MCF 10A (cell line): ENCODE results near the gene B4GALT2. TPM values are rescaled to one million over a fixed set of nuclear protein-coding genes. Genes with fewer than 3 reads are reported as not detected.

Source experiments
- BruUV-seq: library from RNA; stranded (reverse); fragments of 400-500 nt; replicated peaks from 2 replicates; lab custom pipeline; 2021; lab: Mats Ljungman, UMichigan
- CTCF ChIA-PET: fragments of 300-600 bp; sonication (Branson Sonifier 250); formaldehyde crosslinking; extraction: SDS; loops from one replicate; lab custom pipeline; 2021; ENCODE audit warnings: antibody characterized with exemption, inconsistent platforms; lab: Yijun Ruan, JAX
- POLR2A ChIA-PET: fragments of 300-600, 350-650 bp; sonication (Branson Sonifier 250); formaldehyde crosslinking; extraction: SDS; loops from one replicate; lab custom pipeline; 2020; ENCODE audit warnings: antibody characterized with exemption, inconsistent platforms; lab: Yijun Ruan, JAX
- DNase-seq: peaks from one replicate; pipeline ENCODE4 v3.0.0-alpha.2; 2018; ENCODE audit not compliant: unreplicated experiment
- H3K27ac Mint-ChIP-seq: one replicate; pipeline ENCODE4 v1.8.0; 2022; ENCODE audit warnings: mild to moderate bottlenecking, low read depth, mixed read lengths; ENCODE audit not compliant: unreplicated experiment
- H3K27me3 Mint-ChIP-seq: one replicate; pipeline ENCODE4 v1.8.0; 2022; ENCODE audit warnings: mixed read lengths; ENCODE audit not compliant: insufficient read depth, unreplicated experiment
- H3K36me3 Mint-ChIP-seq: one replicate; pipeline ENCODE4 v1.8.0; 2022; ENCODE audit warnings: mild to moderate bottlenecking, moderate library complexity, mixed read lengths; ENCODE audit not compliant: insufficient read depth, unreplicated experiment
- H3K4me1 Mint-ChIP-seq: one replicate; pipeline ENCODE4 v1.8.0; 2022; ENCODE audit warnings: mixed read lengths; ENCODE audit not compliant: insufficient read depth, unreplicated experiment
- H3K4me3 Mint-ChIP-seq: one replicate; pipeline ENCODE4 v1.8.0; 2022; ENCODE audit warnings: mild to moderate bottlenecking, moderate library complexity, mixed read lengths; ENCODE audit not compliant: unreplicated experiment
- H3K9me3 Mint-ChIP-seq: one replicate; pipeline ENCODE4 v1.8.0; 2022; ENCODE audit warnings: mixed read lengths; ENCODE audit not compliant: unreplicated experiment
- intact Hi-C: fragments of 100-400 bp; cut with micrococcal nuclease; formaldehyde crosslinking; loops from 2 replicates; pipeline ENCODE4 v1.14.1; 2022
- total RNA-seq: library from RNA; stranded (reverse); gene quantifications from 2 replicates; pipeline ENCODE4 v1.2.3, GENCODE V29; 2022
- TF ChIP-seq, protein P1 (sequence below): fragments of 200-600 bp; IDR thresholded peaks from one replicate; pipeline ENCODE4 v1.8.0; 2022; ENCODE audit warnings: antibody characterized with exemption, mild to moderate bottlenecking; ENCODE audit not compliant: unreplicated experiment

Gene B4GALT2
- total RNA-seq, 1 experiment from 2014 or later, result 68.4 TPM

DNA sequence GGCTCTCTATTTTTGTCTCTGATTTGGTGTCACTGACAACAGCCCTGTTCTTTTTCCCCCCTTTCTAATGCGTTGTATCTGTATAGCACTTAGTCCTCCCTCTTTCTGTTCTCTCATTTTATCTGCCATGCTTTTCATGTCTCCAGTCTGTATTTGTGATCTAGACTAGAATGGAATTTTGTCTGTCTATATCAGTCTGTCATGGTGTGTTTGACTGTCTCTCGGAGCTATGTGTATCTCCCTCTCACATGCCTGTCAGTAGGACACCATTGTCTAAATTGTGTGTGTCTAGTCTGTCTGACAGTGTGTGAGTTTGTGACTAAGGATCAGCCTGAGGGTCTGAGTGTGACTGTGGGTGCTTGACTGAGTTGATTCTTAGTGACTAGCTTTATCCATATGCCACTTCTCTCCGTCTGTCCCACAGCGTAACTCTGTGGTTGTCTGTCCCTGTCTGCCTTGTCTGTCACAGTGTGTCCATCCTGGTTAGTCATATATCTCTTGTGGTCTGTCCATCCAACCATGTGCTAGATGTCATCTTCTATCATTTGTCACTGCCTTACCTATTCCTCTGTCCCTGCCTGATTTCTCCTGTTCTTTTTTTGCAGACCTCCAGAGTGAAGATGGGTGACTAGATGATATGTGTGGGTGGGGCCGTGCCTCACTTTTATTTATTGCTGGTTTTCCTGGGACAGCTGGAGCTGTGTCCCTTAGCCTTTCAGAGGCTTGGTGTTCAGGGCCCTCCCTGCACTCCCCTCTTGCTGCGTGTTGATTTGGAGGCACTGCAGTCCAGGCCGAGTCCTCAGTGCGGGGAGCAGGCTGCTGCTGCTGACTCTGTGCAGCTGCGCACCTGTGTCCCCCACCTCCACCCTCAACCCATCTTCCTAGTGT is 1.4 kb upstream of the B4GALT2 start:
- no TSS peak for BruUV-seq
- TF ChIP-seq, protein P1, sequence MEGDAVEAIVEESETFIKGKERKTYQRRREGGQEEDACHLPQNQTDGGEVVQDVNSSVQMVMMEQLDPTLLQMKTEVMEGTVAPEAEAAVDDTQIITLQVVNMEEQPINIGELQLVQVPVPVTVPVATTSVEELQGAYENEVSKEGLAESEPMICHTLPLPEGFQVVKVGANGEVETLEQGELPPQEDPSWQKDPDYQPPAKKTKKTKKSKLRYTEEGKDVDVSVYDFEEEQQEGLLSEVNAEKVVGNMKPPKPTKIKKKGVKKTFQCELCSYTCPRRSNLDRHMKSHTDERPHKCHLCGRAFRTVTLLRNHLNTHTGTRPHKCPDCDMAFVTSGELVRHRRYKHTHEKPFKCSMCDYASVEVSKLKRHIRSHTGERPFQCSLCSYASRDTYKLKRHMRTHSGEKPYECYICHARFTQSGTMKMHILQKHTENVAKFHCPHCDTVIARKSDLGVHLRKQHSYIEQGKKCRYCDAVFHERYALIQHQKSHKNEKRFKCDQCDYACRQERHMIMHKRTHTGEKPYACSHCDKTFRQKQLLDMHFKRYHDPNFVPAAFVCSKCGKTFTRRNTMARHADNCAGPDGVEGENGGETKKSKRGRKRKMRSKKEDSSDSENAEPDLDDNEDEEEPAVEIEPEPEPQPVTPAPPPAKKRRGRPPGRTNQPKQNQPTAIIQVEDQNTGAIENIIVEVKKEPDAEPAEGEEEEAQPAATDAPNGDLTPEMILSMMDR, result no peak
- ChIA-PET POLR2A (interaction anchor here (0.6 to 1.0 kb wide), 4 partner anchors 13 to 270 kb away, joined by 3 to 4 read pairs (median 3); partner anchors contain the start of gene ST3GAL3), CTCF (interaction anchor here (0.6 to 0.9 kb wide), 5 partner anchors 11 to 448 kb away, joined by 3 to 5 read pairs (median 3); no protein-coding TSS in a partner anchor)
- no peaks in the 10 kb centered on the region for H3K27me3 Mint-ChIP-seq
- H3K27ac Mint-ChIP-seq, result no peak overlapping the region
- intact Hi-C loops, result loop anchor here (5.0 kb wide), 1 partner anchor 450 kb away; no protein-coding TSS in a partner anchor
- DNase-seq, result no peak
- no peaks in the 10 kb centered on the region for H3K9me3 Mint-ChIP-seq
- peaks cover 29% of the 10 kb centered on the region for H3K36me3 Mint-ChIP-seq
- peak overlapping the region; percentile 94 for H3K4me3 Mint-ChIP-seq
- H3K4me1 Mint-ChIP-seq, result peaks cover 55% of the 10 kb centered on the region

DNA sequence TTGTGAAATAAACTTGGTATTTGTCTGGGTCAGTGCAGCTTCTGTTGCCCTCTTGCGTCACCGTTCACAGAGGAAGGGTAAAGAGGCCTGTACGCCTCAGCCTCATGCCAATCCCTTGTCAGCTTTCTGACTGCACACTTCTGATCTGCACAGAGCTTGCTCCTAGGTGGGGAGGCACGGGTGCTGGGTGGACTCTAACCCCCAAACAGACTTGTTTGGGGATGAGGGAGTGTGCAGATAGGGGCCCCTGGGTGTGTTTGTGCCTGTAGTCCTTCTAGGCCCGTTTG is 803 bp upstream of the B4GALT2 start:
- Mint-ChIP-seq H3K27me3 (no peaks in the 10 kb centered on the region), H3K27ac (no peak overlapping the region), H3K9me3 (no peaks in the 10 kb centered on the region), H3K36me3 (peaks cover 31% of the 10 kb centered on the region), H3K4me3 (peak overlapping the region; percentile 94), H3K4me1 (peaks cover 60% of the 10 kb centered on the region)
- CTCF ChIA-PET, result interaction anchor here (0.7 to 0.9 kb wide), 2 partner anchors 201 to 448 kb away, joined by 3 to 4 read pairs; no protein-coding TSS in a partner anchor
- POLR2A ChIA-PET, result interaction anchor here (0.6 to 1.0 kb wide), 3 partner anchors 12 to 195 kb away, joined by 3 to 4 read pairs (median 3); no protein-coding TSS in a partner anchor
- BruUV-seq, result no TSS peak
- intact Hi-C loops, result loop anchor here (5.0 kb wide), 1 partner anchor 451 kb away; no protein-coding TSS in a partner anchor
- DNase-seq, result no peak
- TF ChIP-seq, protein P1, result no peak

DNA sequence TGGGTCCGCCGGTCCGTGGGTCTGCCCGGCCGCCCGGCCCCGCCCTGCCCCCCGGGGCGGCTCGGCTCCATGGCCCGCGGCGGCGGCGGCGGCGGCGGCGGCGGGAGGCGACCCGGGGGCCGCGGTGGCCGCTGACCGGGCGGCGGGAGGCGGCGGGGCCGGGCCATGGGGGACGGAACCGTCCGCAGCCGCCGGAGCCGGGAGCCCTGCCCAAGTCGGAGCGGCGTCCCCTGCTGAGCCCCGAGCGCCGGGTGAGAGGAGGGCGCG is 184 bp downstream of the B4GALT2 start:
- Mint-ChIP-seq H3K4me3 (peak overlapping the region; percentile 94), H3K9me3 (no peaks in the 10 kb centered on the region), H3K27me3 (no peaks in the 10 kb centered on the region), H3K4me1 (peaks cover 58% of the 10 kb centered on the region), H3K27ac (no peak overlapping the region), H3K36me3 (peaks cover 33% of the 10 kb centered on the region)
- ChIA-PET CTCF (no interaction called here), POLR2A (interaction anchor here (1.1 to 1.2 kb wide), 2 partner anchors 9 to 33 kb away, joined by 3 to 5 read pairs; no protein-coding TSS in a partner anchor)
- BruUV-seq, result no TSS peak
- DNase-seq, result no peak
- intact Hi-C loops, result loop anchor here (5.0 kb wide), 1 partner anchor 452 kb away; no protein-coding TSS in a partner anchor
- TF ChIP-seq, protein P1, result no peak
